GM19372 (cell line): ENCODE data around the gene MAGOH.
"Not testable (repeated sequence)": the region's sequence is repeated elsewhere in the genome, so short reads cannot be mapped to it uniquely, and the experiment has no call there.

Source experiments
- ATAC-seq: cut with Tn5 transposase; IDR thresholded peaks from one replicate; pipeline ENCODE4 v1.9.1; 2021; ENCODE audit warnings: mild to moderate bottlenecking, low read depth, moderate library complexity; ENCODE audit not compliant: unreplicated experiment

The MAGOH gene

GRCh38 chr1:53241828-53242227, 3.5 kb upstream of the MAGOH start:
- no peak for ATAC-seq

- no peak for ATAC-seq
These were observed 680 bp downstream of the MAGOH start for GRCh38 chr1:53237638-53238037.

- no peak for ATAC-seq
These were observed 17.4 kb downstream of the MAGOH start for GRCh38 chr1:53220962-53221286.

GRCh38 chr1:53220171-53220961, 18.0 kb downstream of the MAGOH start, which contains the start of gene CZIB:
Gene CZIB, minus strand, starts transcription at chr1:53220634. Its CDS starts 59 bp downstream, at chr1:53220575.
- peak; percentile 92 for ATAC-seq

GRCh38 chr1:53219711-53220110, 18.6 kb downstream of the MAGOH start:
- ATAC-seq = no peak

GRCh38 chr1:53218201-53218600, 20.1 kb downstream of the MAGOH start:
- ATAC-seq = no peak

- ATAC-seq = no peak
These were observed 23.9 kb downstream of the MAGOH start for GRCh38 chr1:53214376-53214940.

GRCh38 chr1:53210954-53211353, 27.4 kb downstream of the MAGOH start:
- ATAC-seq = no peak

GRCh38 chr1:53210352-53210751, 28.0 kb downstream of the MAGOH start:
- no peak for ATAC-seq

- no peak for ATAC-seq
These were observed 30.6 kb downstream of the MAGOH start for GRCh38 chr1:53207726-53208125.

GRCh38 chr1:53206735-53207379, 31.5 kb downstream of the MAGOH start:
- ATAC-seq = no peak

GRCh38 chr1:53206083-53206685, 32.1 kb downstream of the MAGOH start:
- ATAC-seq = not testable (repeated sequence)

GRCh38 chr1:53205496-53205895, 32.8 kb downstream of the MAGOH start:
- not testable (repeated sequence) for ATAC-seq

- no peak for ATAC-seq
These were observed 34.9 kb downstream of the MAGOH start for GRCh38 chr1:53203466-53203865.

- no peak for ATAC-seq
These were observed 40.1 kb downstream of the MAGOH start for GRCh38 chr1:53198241-53198651.

- ATAC-seq = no peak
These were observed 40.8 kb downstream of the MAGOH start for GRCh38 chr1:53197291-53198200.

- peak; percentile 98 for ATAC-seq
These were observed 41.6 kb downstream of the MAGOH start, which contains the start of gene CPT2 for GRCh38 chr1:53196485-53197290. Gene CPT2, plus strand, starts transcription at chr1:53196824. Its CDS starts 120 bp downstream, at chr1:53196944.

GRCh38 chr1:53196017-53196484, 42.3 kb downstream of the MAGOH start:
- no peak for ATAC-seq
